HG03439 (cell line): ENCODE data around the gene RAB40C.

Experiments used
- ATAC-seq: cut with Tn5 transposase; IDR thresholded peaks from one replicate; pipeline ENCODE4 v1.9.1; 2021; ENCODE audit warnings: mild to moderate bottlenecking, moderate library complexity; ENCODE audit not compliant: unreplicated experiment

The RAB40C gene

GRCh38 chr16:589658-590187 lies at the start of gene RAB40C:
Gene RAB40C (plus strand): TSS chr16:590066. CDS start chr16:590292, 226 bp downstream.
- peak; percentile 63 for ATAC-seq

GRCh38 chr16:540645-541340 lies 49.1 kb upstream of the RAB40C start:
- no peak for ATAC-seq

- ATAC-seq: no peak
Observed at GRCh38 chr16:543301-544164, 46.3 kb upstream of the RAB40C start.

GRCh38 chr16:544517-544916 lies 45.3 kb upstream of the RAB40C start:
- no peak for ATAC-seq

- ATAC-seq: no peak
Observed at GRCh38 chr16:546909-547770, 42.7 kb upstream of the RAB40C start.

- no peak for ATAC-seq
Observed at GRCh38 chr16:548586-548985, 41.3 kb upstream of the RAB40C start.

GRCh38 chr16:549544-550263 lies 40.2 kb upstream of the RAB40C start:
- no peak for ATAC-seq

- no peak for ATAC-seq
Observed at GRCh38 chr16:551210-551609, 38.7 kb upstream of the RAB40C start.

- no peak for ATAC-seq
Observed at GRCh38 chr16:552171-552570, 37.7 kb upstream of the RAB40C start.

GRCh38 chr16:553601-554296 lies 36.1 kb upstream of the RAB40C start:
- no peak for ATAC-seq

- no peak for ATAC-seq
Observed at GRCh38 chr16:554297-554621, 35.6 kb upstream of the RAB40C start.

- no peak for ATAC-seq
Observed at GRCh38 chr16:554640-555365, 35.1 kb upstream of the RAB40C start.

GRCh38 chr16:555528-556473 lies 34.1 kb upstream of the RAB40C start:
- ATAC-seq: no peak

GRCh38 chr16:556474-557173 lies 33.2 kb upstream of the RAB40C start:
- ATAC-seq: no peak

GRCh38 chr16:557463-558297 lies 32.2 kb upstream of the RAB40C start:
- no peak for ATAC-seq

- ATAC-seq: no peak
Observed at GRCh38 chr16:558298-559020, 31.4 kb upstream of the RAB40C start.
